Stimulated activated naive CD4-positive, alpha-beta T cell treated with Interleukin-2 at 50 U/mL for 16 hours (primary cell): ENCODE measurements around the gene YIPF1.
"Not testable (repeated sequence)": the region's sequence is repeated elsewhere in the genome, so short reads cannot be mapped to it uniquely, and the experiment has no call there.

Source experiments
- DNase-seq: peaks from one replicate; lab custom pipeline; 2025; lab: John Stamatoyannopoulos, UW

YIPF1 gene

DNA sequence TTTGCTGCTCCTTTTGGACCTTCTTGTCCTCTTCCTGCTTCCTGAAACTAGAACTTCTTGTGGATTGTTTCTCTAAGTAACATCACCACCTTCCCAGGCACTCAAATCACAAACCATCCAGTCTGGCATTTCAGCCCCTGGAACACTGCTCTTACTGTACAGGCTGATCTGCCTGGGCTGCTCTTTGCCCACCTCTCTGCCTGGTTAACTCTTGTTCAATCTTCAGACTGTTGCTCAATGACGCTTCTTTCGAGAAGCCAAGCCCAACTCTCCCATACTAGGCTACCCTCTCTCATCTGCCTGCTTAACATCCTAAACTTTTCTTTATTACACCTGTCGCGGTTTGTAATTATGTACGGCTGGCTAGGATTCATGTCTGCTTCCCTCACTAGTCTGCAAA is 5.0 kb upstream of the YIPF1 start:
- DNase-seq, result no peak

DNA sequence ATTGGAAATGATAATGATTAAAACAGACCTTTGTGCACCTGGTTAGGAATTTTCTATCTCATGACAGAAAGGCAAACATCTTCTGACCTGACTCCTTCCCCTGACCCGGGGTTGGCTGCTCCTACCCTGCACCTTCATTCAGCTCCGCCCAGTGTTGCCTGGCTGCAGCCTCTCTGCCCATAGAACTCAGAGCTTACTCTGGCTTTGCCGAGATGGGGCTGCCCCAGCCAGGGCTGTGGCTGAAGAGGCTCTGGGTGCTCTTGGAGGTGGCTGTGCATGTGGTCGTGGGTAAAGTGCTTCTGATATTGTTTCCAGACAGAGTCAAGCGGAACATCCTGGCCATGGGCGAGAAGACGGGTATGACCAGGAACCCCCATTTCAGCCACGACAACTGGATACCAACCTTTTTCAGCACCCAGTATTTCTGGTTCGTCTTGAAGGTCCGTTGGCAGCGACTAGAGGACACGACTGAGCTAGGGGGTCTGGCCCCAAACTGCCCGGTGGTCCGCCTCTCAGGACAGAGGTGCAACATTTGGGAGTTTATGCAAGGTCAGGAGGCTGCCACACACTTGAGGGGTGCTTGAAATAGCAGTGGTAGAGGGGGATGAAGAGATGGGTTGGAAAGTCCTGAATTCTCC is 4.5 kb upstream of the YIPF1 start, which contains the start of gene DIO1:
Gene DIO1, plus strand, starts transcription at position 189 of the 638 bp plus-strand sequence. Its CDS starts 24 bp downstream, at position 213.
- DNase-seq, result no peak

DNA sequence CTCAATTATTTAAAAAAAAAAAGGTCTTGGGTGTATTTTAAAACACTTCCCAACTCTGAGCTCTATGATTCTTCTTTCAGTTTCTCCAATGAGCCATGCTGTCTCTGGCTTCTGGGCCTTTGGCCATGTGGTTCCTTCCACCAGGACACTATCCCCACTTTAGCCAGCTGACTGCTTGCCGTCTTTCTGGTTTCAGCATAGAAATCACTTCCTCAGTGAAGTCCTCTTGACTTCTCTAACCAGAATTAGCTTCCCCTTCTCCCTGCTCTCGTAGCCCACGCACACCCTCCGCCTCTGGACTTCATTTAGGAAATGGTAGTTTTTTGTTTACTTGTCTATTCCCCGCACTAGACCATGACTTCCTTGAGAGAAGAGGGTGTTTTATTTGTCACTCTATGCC is 3.3 kb upstream of the YIPF1 start:
- no peak for DNase-seq

DNA sequence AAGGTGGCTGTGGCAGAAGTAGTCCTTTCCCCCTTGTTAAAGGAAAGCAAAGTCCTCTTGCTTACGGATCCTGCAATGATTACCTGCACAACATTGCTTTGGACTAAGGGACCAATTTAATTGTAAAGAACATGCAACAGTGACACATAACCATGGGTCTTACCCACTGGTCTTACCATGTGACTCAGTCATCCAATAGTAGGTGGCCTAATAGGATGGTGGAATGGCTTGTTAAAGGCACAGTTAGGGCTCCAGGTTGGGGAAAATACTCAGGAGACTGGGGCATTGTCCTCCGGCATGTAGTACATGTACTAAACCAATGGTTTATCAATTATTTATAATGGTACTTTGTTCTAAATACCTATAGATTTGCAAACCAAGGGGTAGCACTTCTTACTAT is 2.1 kb upstream of the YIPF1 start:
- DNase-seq, result no peak

DNA sequence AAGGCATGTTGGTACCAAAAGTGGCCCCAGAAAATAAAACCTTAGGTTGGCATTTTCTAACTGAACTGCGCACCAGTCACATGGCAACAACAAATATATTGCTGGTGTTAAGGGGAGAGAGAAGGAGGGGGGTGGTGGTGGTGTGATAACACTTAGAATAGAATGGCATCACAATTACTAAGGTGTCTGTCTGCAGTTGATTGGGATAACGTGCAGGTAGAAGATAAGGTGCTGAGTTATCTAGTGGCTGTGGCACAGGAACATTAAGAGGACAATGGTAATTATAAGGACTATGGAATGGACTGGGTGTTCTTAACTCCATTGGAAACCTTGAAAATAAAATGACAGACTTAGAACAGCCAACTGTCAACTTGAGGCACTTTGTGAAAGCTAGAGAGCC is 1.4 kb upstream of the YIPF1 start:
- DNase-seq, result no peak

GRCh38 chr1:53890522-53890941 is 935 bp upstream of the YIPF1 start:
- DNase-seq, result no peak

- no peak for DNase-seq
Measured at GRCh38 chr1:53888681-53889080, 916 bp downstream of the YIPF1 start.

DNA sequence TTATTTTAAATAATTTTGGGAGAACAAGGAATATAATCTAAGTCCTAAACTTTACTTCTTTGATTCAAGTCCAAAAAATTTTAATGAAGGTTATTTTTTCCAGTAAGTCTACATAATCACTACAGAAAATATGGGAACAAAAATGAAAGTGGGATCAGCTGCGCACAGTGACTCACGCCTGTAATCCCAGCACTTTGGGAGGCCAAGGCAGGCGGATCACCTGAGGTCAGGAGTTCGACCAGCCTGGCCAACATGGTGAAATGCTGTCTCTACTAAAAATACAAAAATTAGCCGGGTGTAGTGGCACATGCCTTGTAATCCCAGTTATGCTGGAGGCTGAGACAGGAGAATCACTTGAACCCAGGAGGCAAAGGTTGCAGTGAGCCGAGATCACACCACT is 6.0 kb downstream of the YIPF1 start:
- DNase-seq, result not testable (repeated sequence)

- not testable (repeated sequence) for DNase-seq
Measured at GRCh38 chr1:53881853-53882252, 7.7 kb downstream of the YIPF1 start.

- no peak for DNase-seq
Measured at GRCh38 chr1:53878492-53879105, 11.0 kb downstream of the YIPF1 start.

GRCh38 chr1:53875150-53875549 is 14.4 kb downstream of the YIPF1 start:
- DNase-seq, result not testable (repeated sequence)

- DNase-seq, result no peak
Measured at GRCh38 chr1:53871773-53872484, 17.7 kb downstream of the YIPF1 start.

GRCh38 chr1:53871221-53871620 is 18.4 kb downstream of the YIPF1 start:
- DNase-seq, result no peak

DNA sequence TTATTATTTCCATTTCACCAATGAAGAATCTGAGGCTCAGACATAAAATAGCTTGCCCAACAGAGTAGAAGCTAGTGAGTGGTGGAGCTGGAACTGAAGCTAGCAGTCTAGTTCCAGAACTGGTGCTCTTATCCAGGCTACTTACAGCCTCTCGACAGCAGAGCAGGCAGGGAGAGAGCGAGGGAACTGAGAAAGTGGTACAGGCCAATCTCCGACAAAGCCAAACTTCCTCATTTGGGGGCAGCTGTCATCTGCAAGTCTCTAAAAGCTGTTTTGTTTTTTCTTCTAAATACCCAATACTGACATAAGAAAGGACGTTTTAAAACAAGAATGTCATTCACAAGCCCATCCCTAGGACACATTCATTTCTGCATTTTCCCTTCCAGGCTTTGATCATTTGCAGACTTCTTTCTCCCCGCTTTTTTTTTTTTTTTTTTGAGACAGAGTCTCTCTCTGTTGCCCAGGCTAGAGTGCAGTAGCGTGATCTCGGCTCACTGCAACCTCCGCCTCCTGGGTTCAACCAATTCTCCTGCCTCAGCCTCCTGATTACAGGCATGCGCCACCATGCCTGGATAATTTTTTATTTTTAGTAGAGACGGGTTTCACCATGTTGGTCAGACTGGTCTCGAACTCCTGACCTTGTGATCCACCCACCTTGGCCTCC is 20.0 kb downstream of the YIPF1 start:
- no peak for DNase-seq

DNA sequence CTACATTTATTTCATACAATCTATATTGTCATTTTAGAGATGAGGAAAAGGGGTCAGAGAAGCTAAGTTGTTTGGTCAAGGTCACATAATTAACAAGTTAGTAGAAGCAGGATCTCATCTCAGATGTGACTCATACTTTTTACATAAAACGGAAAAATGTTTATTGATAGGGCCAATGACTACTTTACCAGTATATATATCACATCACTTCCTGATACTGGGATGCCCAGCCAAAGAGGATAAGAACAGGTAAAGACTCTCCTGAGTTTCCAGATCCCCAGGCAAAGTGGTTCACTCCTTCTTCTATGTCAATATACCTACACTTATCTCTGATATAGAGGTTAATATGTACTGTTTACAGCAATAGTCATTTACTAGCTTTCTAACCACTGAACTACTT is 21.0 kb downstream of the YIPF1 start:
- no peak for DNase-seq

GRCh38 chr1:53862507-53862906 is 27.1 kb downstream of the YIPF1 start:
- DNase-seq, result no peak

DNA sequence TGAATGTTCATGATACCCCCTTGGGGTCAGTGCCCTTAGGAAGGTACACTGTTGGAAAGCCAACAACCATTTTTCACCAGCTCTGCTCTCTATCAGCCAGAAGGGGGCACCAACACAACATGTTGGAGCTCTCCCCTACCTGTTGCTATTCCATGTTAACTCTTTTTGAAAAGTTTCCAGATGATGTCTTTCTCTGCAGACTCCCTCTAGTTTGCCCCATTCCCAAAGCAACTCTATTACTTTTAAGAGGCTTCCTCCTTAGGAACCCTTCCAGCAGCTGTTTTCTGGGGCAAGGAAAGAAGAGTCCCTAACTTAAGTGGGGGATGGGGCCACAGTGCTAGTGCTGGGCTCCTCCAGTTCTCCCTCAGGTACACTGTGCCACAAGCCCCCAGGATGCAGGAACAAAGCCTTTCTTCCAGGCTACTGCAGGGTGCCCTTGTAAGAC is 28.6 kb downstream of the YIPF1 start:
- peak; percentile 22 for DNase-seq

- DNase-seq, result no peak
Measured at GRCh38 chr1:53851571-53852285, 37.9 kb downstream of the YIPF1 start.

DNA sequence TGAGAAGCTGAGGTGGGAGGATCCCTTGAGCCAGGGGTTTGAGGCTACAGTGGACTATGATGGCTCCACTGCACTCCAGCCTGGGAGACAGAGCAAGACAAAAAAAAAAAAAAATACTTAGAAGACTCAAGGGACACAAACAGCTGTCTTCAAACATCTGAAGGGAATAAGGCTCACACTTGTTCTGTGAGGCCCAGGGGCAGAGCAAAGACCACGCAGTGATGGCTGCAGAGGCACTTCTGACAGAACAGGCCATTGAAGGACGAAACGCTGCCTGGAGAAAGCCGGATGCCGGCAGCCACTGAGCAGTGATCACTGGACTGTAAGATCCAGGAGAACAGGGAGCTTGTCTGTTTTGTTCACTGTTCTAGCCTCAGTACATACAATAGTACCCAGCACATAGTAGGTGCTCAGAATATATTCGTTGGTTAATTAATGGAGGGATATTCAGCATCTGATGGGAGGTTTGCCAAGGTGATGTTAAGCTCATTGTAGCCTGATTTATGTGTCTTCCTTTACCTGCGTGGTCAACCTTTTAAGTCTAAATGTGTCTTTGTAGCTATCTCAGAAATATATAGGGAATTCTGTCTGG is 39.4 kb downstream of the YIPF1 start:
- no peak for DNase-seq

DNA sequence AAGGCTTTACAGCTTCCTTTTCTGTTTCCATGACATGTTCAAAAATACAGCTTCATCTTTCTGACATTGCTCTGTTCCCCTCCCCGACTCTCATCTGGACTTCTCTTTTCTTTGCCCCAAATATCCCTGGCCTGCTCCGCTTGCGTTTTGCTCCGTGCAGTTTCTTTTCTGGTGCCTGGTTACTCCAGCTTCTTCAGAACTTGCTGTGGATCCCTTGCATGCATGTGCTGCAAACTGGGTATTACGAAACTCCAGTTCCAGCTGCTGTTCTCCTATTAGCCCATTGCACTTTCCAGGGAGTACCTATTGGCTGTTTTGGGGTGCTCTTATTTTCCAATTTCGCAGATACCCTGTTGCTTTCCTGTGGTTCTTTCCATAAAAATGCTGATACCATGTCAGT is 41.6 kb downstream of the YIPF1 start:
- no peak for DNase-seq

DNA sequence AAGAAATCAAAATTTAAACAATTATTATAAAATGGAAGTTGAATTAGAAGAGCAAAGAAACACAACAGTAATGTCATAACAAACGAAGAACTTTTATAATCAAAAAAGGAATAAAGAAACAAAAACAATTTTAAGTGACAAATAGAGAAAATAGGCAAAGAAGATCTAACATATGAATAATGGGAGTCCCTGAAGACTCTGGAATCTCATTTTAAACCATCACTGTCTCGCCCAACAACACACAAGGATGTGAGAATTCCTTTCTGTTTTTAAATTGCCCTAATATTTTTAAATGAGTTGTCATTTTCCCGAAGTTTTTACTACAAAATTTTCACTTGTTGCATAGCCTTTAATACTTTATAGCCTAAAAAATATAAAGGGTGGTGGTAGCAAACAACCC is 47.2 kb downstream of the YIPF1 start:
- DNase-seq, result no peak

GRCh38 chr1:53838654-53838974 is 51.0 kb downstream of the YIPF1 start:
- no peak for DNase-seq
